H1 (cell line): ENCODE measurements around the gene PRADC1. TPM values are rescaled to one million over a fixed set of nuclear protein-coding genes. Genes with fewer than 3 reads are reported as not detected.

Experiments
- CTCF ChIA-PET: fragments of 300-600 bp; sonication (Branson Sonifier 250); formaldehyde crosslinking; loops from one replicate; lab custom pipeline; 2021; ENCODE audit not compliant: partially characterized antibody; lab: Charles Lee
- POLR2A ChIA-PET: fragments of 300-600 bp; sonication (Branson Sonifier 250); formaldehyde crosslinking; loops from one replicate; lab custom pipeline; 2021; ENCODE audit warnings: inconsistent platforms; ENCODE audit not compliant: partially characterized antibody; lab: Charles Lee
- DNase-seq, 2 experiments: peaks; one replicate each; pipeline versions ENCODE4 v3.0.0 to v3.0.0-alpha.2; 2010 to 2022; ENCODE audit warnings: low spot score in 2 of 2, low read depth in 1 of 2, mixed read lengths in 1 of 2
- FAIRE-seq: peaks from 2 replicates; lab custom pipeline; 2011; peaks lifted over from hg19 to GRCh38; lab: Jason Lieb, UNC
- H2AFZ ChIP-seq: 2 replicates; pipeline ENCODE4 v1.8.1; 2012; ENCODE audit warnings: low read length, inconsistent platforms
- H2AK5ac ChIP-seq: 2 replicates; pipeline ENCODE4 v1.6.1; 2013; ENCODE audit warnings: low read depth, low read length
- H2BK120ac ChIP-seq: replicated peaks from 2 replicates; pipeline ENCODE3; 2013; ENCODE audit warnings: low read depth, low read length, inconsistent platforms
- H2BK12ac ChIP-seq: 2 replicates; pipeline ENCODE4 v1.6.1; 2013; ENCODE audit warnings: low read depth, low read length
- H2BK15ac ChIP-seq: 2 replicates; pipeline ENCODE4 v1.6.1; 2013; ENCODE audit warnings: low read length
- H2BK20ac ChIP-seq: 2 replicates; pipeline ENCODE4 v1.6.1; 2013; ENCODE audit warnings: low read length
- H2BK5ac ChIP-seq: 2 replicates; pipeline ENCODE4 v1.6.1; 2013; ENCODE audit warnings: low read depth, low read length
- H3K14ac ChIP-seq: 2 replicates; pipeline ENCODE4 v1.6.1; 2013; ENCODE audit warnings: inconsistent platforms; ENCODE audit not compliant: insufficient read length
- H3K18ac ChIP-seq: 2 replicates; pipeline ENCODE4 v1.6.1; 2013; ENCODE audit warnings: low read length; ENCODE audit errors: extremely low read depth
- H3K23ac ChIP-seq: 2 replicates; pipeline ENCODE4 v1.6.1; 2013; ENCODE audit warnings: inconsistent platforms; ENCODE audit not compliant: insufficient read length
- H3K23me2 ChIP-seq: 2 replicates; pipeline ENCODE4 v1.6.1; 2013; ENCODE audit warnings: low read depth, low read length
- H3K27ac ChIP-seq: 2 replicates; pipeline ENCODE4 v1.6.1; 2011; ENCODE audit warnings: low read depth, low read length, inconsistent platforms
- H3K27me3 ChIP-seq, 4 experiments: replicated peaks in 1 of 4; 1 replicate in 1 of 4; 2 replicates in 3 of 4; pipeline versions ENCODE4 v1.6.1 to v1.8.1; 2011 to 2013; ENCODE audit warnings: low read length in 3 of 4, mild to moderate bottlenecking in 3 of 4, inconsistent platforms in 2 of 4, mixed read lengths in 2 of 4, moderate library complexity in 1 of 4; ENCODE audit not compliant: control insufficient read depth in 3 of 4, insufficient read depth in 3 of 4; ENCODE audit errors: extremely low read depth in 1 of 4
- H3K36me3 ChIP-seq, 4 experiments: 2 replicates each; pipeline versions ENCODE4 v1.6.1 to v1.8.1; 2011 to 2013; ENCODE audit warnings: mild to moderate bottlenecking in 4 of 4, low read length in 3 of 4, moderate library complexity in 2 of 4, control low read depth in 1 of 4, inconsistent platforms in 1 of 4; ENCODE audit not compliant: insufficient read depth in 4 of 4, control insufficient read depth in 2 of 4
- H3K4ac ChIP-seq: replicated peaks from 2 replicates; pipeline ENCODE3; 2013; ENCODE audit warnings: low read length, low read depth, mixed read lengths, inconsistent platforms; ENCODE audit not compliant: insufficient read length
- H3K4me1 ChIP-seq, 4 experiments: replicated peaks in 1 of 4; 1 replicate in 1 of 4; 2 replicates in 3 of 4; pipeline versions ENCODE4 v1.6.1 to v1.8.1; 2011 to 2013; ENCODE audit warnings: low read length in 3 of 4, inconsistent platforms in 2 of 4, mixed read lengths in 1 of 4; ENCODE audit not compliant: insufficient read depth in 4 of 4, control insufficient read depth in 3 of 4
- H3K4me2 ChIP-seq, 2 experiments: 2 replicates each; pipeline versions ENCODE4 v1.6.1 to v1.8.1; 2011 to 2013; ENCODE audit warnings: low read depth in 2 of 2, low read length in 2 of 2, control low read depth in 1 of 2, inconsistent platforms in 1 of 2, mild to moderate bottlenecking in 1 of 2; ENCODE audit not compliant: insufficient read depth in 1 of 2
- H3K4me3 ChIP-seq, 4 experiments: fragments of 200-600, 300-600 bp in 1 of 4; sonication (generic), shearing (Covaris generic), sonication (Bioruptor Twin) in 1 of 4; 2 replicates each; pipeline versions ENCODE4 v1.5.1 to v1.8.1; 2011 to 2016; ENCODE audit warnings: low read length in 4 of 4, low read depth in 3 of 4, control low read depth in 2 of 4, inconsistent platforms in 2 of 4, mild to moderate bottlenecking in 2 of 4, mixed read lengths in 1 of 4, moderate library complexity in 1 of 4; ENCODE audit not compliant: insufficient read depth in 2 of 4; ENCODE audit errors: extremely low read depth in 1 of 4
- H3K56ac ChIP-seq: replicated peaks from 2 replicates; pipeline ENCODE3; 2013; ENCODE audit warnings: low read depth, mild to moderate bottlenecking, mixed read lengths, low read length, inconsistent platforms; ENCODE audit not compliant: insufficient read length
- H3K79me1 ChIP-seq: 2 replicates; pipeline ENCODE4 v1.6.1; 2013; ENCODE audit warnings: low read depth, low read length, control low read depth
- H3K79me2 ChIP-seq, 2 experiments: 2 replicates each; pipeline versions ENCODE4 v1.6.1 to v1.8.1; 2012 to 2013; ENCODE audit warnings: low read length in 2 of 2, mild to moderate bottlenecking in 2 of 2, inconsistent platforms in 1 of 2; ENCODE audit not compliant: insufficient read depth in 2 of 2, control insufficient read depth in 1 of 2
- H3K9ac ChIP-seq, 4 experiments: replicated peaks in 1 of 4; 1 replicate in 1 of 4; 2 replicates in 3 of 4; pipeline versions ENCODE4 v1.6.1 to v1.8.1; 2011 to 2013; ENCODE audit warnings: low read depth in 3 of 4, low read length in 3 of 4, control low read depth in 2 of 4, mild to moderate bottlenecking in 2 of 4, moderate library complexity in 2 of 4, inconsistent platforms in 1 of 4; ENCODE audit errors: extremely low read depth in 1 of 4
- H3K9me3 ChIP-seq, 2 experiments: 2 replicates each; pipeline versions ENCODE4 v1.6.1 to v1.8.1; 2012 to 2013; ENCODE audit warnings: mild to moderate bottlenecking in 2 of 2, moderate library complexity in 2 of 2, control low read depth in 1 of 2, inconsistent platforms in 1 of 2, low read depth in 1 of 2, low read length in 1 of 2, mixed read lengths in 1 of 2; ENCODE audit not compliant: insufficient read depth in 2 of 2
- H4K20me1 ChIP-seq, 2 experiments: replicated peaks in 1 of 2; 2 replicates each; pipeline versions ENCODE3 to v1.8.1; 2011 to 2013; ENCODE audit warnings: inconsistent platforms in 2 of 2, low read length in 2 of 2, mild to moderate bottlenecking in 1 of 2; ENCODE audit not compliant: insufficient read depth in 2 of 2, control insufficient read depth in 1 of 2
- H4K5ac ChIP-seq: 2 replicates; pipeline ENCODE4 v1.6.1; 2013; ENCODE audit warnings: low read length, low read depth, mixed read lengths, inconsistent platforms; ENCODE audit not compliant: insufficient read length
- H4K8ac ChIP-seq: 2 replicates; pipeline ENCODE4 v1.8.0; 2013; ENCODE audit warnings: mild to moderate bottlenecking, moderate library complexity, low read length, inconsistent platforms; ENCODE audit not compliant: insufficient read depth; ENCODE audit errors: extremely low read depth
- H4K91ac ChIP-seq: replicated peaks from 2 replicates; pipeline ENCODE3; 2013; ENCODE audit warnings: low read length, mixed read lengths, inconsistent platforms; ENCODE audit not compliant: insufficient read length
- CBX5 ChIP-seq: fragments of 300-800, 300-1000 bp; sonication (generic); IDR thresholded peaks from 2 replicates; pipeline ENCODE4 v1.7.1; 2016; ENCODE audit warnings: antibody characterized with exemption, low read length, low read depth
- CTBP2 ChIP-seq: IDR thresholded peaks from 2 replicates; pipeline ENCODE4 v1.7.0; 2011; ENCODE audit warnings: borderline replicate concordance, mild to moderate bottlenecking, moderate library complexity, mixed read lengths, low read length; ENCODE audit not compliant: insufficient read depth, insufficient read length
- JUN ChIP-seq: IDR thresholded peaks from 2 replicates; pipeline ENCODE4 v1.6.1; 2011; ENCODE audit warnings: low read depth, mild to moderate bottlenecking, improper control_type of control experiment, low read length
- MAFK ChIP-seq: IDR thresholded peaks from 2 replicates; pipeline ENCODE4 v1.6.1; 2012; ENCODE audit warnings: low read depth, mild to moderate bottlenecking, improper control_type of control experiment, low read length
- MAX ChIP-seq: IDR thresholded peaks from 2 replicates; pipeline ENCODE4 v1.6.1; 2012; ENCODE audit warnings: inconsistent platforms
- SP4 ChIP-seq: IDR thresholded peaks from 2 replicates; pipeline ENCODE4 v1.6.1; 2012; ENCODE audit warnings: low read length, inconsistent platforms
- SRF ChIP-seq: IDR thresholded peaks from 2 replicates; pipeline ENCODE4 v1.6.1; 2011; ENCODE audit warnings: mild to moderate bottlenecking, low read depth, low read length, moderate library complexity
- SUZ12 ChIP-seq: fragments of 200-600 bp; sonication (generic); IDR thresholded peaks from 2 replicates; pipeline ENCODE4 v1.6.1; 2012; ENCODE audit warnings: mild to moderate bottlenecking, inconsistent platforms, low read length, moderate library complexity, mixed read lengths
- TEAD4 ChIP-seq: IDR thresholded peaks from 2 replicates; pipeline ENCODE4 v1.6.1; 2012; ENCODE audit warnings: low read depth, low read length, inconsistent platforms, mixed read lengths
- WGBS, 2 experiments: shearing (Covaris generic) in 1 of 2; methylation state at CpG; one replicate each; pipeline versions ENCODE4 v1.1.6 to v1.1.7; 2013 to 2015; ENCODE audit warnings: low lambda C conversion rate in 2 of 2, mixed read lengths in 2 of 2, inconsistent platforms in 1 of 2, low coverage in 1 of 2, missing lambda C conversion rate in 1 of 2; ENCODE audit not compliant: insufficient replicate concordance in 2 of 2, insufficient coverage in 1 of 2, insufficient read length in 1 of 2; ENCODE audit errors: extremely low coverage in 1 of 2, missing lambda C conversion rate in 1 of 2; 5-methylcytosine and 5-hydroxymethylcytosine counted together
- polyA plus RNA-seq, 7 experiments: library from polyadenylated mRNA; depleted of rRNA in 3 of 7; stranded (reverse) in 5 of 7; unstranded in 2 of 7; fragments of >200 nt in 5 of 7; fragments of 200-250 nt in 2 of 7; gene quantifications; 1 replicate in 5 of 7; 2 replicates in 1 of 7; 4 replicates in 1 of 7; pipeline versions ENCODE4 v1.2.1 to v1.2.3, GENCODE V29; 2011 to 2013; ENCODE audit warnings: missing spikeins in 2 of 7, mixed read lengths in 2 of 7
- total RNA-seq: library from RNA; stranded (reverse); fragmentation: NEBNext Ultra II Directional; extraction: Animal tissue kit (Norgen Biotek cat#: 25700); gene quantifications from 2 replicates; pipeline ENCODE4 v1.2.1, GENCODE V29; 2021

The PRADC1 gene
- total and polyA plus RNA-seq, 2 of the 8 experiments (the other 6 are each of a cell fraction or from before 2014, with no cell fraction given) = 8.9 to 13.1 TPM

DNA sequence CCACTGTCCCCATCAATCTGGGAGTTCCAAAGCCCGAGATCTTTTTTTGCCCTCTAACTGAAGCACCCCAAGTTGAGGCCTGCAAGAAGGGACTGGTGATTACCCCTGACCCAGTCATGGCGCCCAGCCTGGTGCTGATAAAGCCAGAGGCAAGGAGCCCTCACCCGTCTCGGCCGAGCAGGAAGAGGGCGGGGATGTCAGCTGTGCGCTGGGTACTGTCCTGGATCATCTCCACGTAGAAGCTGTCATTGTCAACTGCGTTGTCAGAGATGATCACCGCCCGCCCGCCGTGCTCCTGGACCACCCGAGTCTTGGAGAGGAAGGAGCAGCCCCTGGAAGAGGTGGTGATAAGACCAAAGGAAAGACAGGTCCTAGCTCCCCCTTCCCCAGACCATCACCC lies 4.4 kb downstream of the PRADC1 start:
- no peak overlapping the region for H4K5ac ChIP-seq
- no peak overlapping the region for H3K14ac ChIP-seq
- peaks cover 0 to 3% of the 10 kb centered on the region in 2 experiments for H4K20me1 ChIP-seq
- no peak overlapping the region for H2AFZ ChIP-seq
- H3K56ac ChIP-seq = no peak overlapping the region
- H2BK12ac ChIP-seq = no peak overlapping the region
- H2BK20ac ChIP-seq = no peak overlapping the region
- no peak overlapping the region; the same call in 1 of the 2 replicates for H4K8ac ChIP-seq
- no peak overlapping the region for H2BK5ac ChIP-seq
- no peak overlapping the region for H3K4me3 ChIP-seq
- H3K18ac ChIP-seq = no peak overlapping the region
- DNase-seq (no peak), FAIRE-seq (no peak)
- no peak overlapping the region for H2AK5ac ChIP-seq
- H3K4ac ChIP-seq = no peak overlapping the region
- no peak overlapping the region for H3K9ac ChIP-seq
- H2BK15ac ChIP-seq = no peak overlapping the region
- H3K23me2 ChIP-seq = peaks cover 8% of the 10 kb centered on the region
- no peaks in the 10 kb centered on the region; the same call in 1 of the 2 replicates for H3K79me1 ChIP-seq
- ChIA-PET POLR2A (interaction anchor here (1.2 to 2.6 kb wide), 6 partner anchors 8 to 27 kb away, joined by 3 to 11 read pairs (median 6); no protein-coding TSS in a partner anchor), CTCF (interaction anchor here (0.7 to 1.8 kb wide), 7 partner anchors 16 to 336 kb away, joined by 3 to 12 read pairs (median 4); partner anchors contain the start of gene NOTO)
- H3K23ac ChIP-seq = no peak overlapping the region
- no peaks in the 10 kb centered on the region for H3K9me3 ChIP-seq
- H3K27ac ChIP-seq = no peak overlapping the region
- peaks cover 0 to 17% (median 7%) of the 10 kb centered on the region in 4 experiments; a peak in 6 of 8 replicates for H3K36me3 ChIP-seq
- H4K91ac ChIP-seq = no peak overlapping the region
- H3K4me1 ChIP-seq = peaks cover 3 to 5% (median 4%) of the 10 kb centered on the region in 4 experiments; a peak in 6 of 7 replicates
- no peak overlapping the region for H3K4me2 ChIP-seq
- no peaks in the 10 kb centered on the region; a peak in 2 of 7 replicates for H3K27me3 ChIP-seq
- no peaks in the 10 kb centered on the region for H3K79me2 ChIP-seq
- no peak overlapping the region for H2BK120ac ChIP-seq
- 93% methylated on average over 14 of the region's 14 CpGs; no CpG with 5 or more reads in 1 of the 2 experiments for WGBS, 2 experiments
- no peak for TF ChIP-seq MAX
- no peak for TF ChIP-seq MAFK
- TF ChIP-seq CTBP2 = no peak
- TF ChIP-seq SP4 = no peak
- no peak for TF ChIP-seq TEAD4
- TF ChIP-seq SUZ12 = no peak
- no peak for TF ChIP-seq CBX5
- TF ChIP-seq SRF = no peak
- TF ChIP-seq JUN = no peak
